SK-N-SH treated with all-trans-retinoic acid at 6 μM for 48 hours (cell line): Measurements from ENCODE around the gene B4GALNT3.

ENCODE experiments used
- ARNTL ChIP-seq: fragments of 450-650 bp; formaldehyde crosslinking; IDR thresholded peaks from 2 replicates; pipeline ENCODE4 v1.5.0; 2020; ENCODE audit warnings: low read depth, mild to moderate bottlenecking, moderate library complexity, borderline replicate concordance
- SNAI2 ChIP-seq: fragments of 250-450 bp; sonication (Bioruptor Pico); IDR thresholded peaks from 2 replicates; pipeline ENCODE4 v1.5.0; 2020; ENCODE audit warnings: mild to moderate bottlenecking, moderate library complexity
- ZFP3 ChIP-seq: fragments of 250-450 bp; sonication (Bioruptor Pico); IDR thresholded peaks from 2 replicates; pipeline ENCODE4 v1.5.0; 2020; ENCODE audit warnings: mild to moderate bottlenecking, moderate library complexity
- ZNF8 ChIP-seq: fragments of 450-650 bp; formaldehyde crosslinking; IDR thresholded peaks from 2 replicates; pipeline ENCODE4 v1.5.0; 2020; ENCODE audit warnings: mild to moderate bottlenecking, moderate library complexity
- TF ChIP-seq, protein P1 (sequence below): fragments of 250-450 bp; sonication (Bioruptor Pico); IDR thresholded peaks from 2 replicates; pipeline ENCODE4 v1.8.0; 2020; ENCODE audit warnings: mild to moderate bottlenecking, moderate library complexity, borderline replicate concordance
- TF ChIP-seq, protein P2 (sequence below): fragments of 250-450 bp; sonication (Bioruptor Pico); IDR thresholded peaks from 2 replicates; pipeline ENCODE4 v1.5.0; 2020; ENCODE audit warnings: mild to moderate bottlenecking, moderate library complexity

DNA sequence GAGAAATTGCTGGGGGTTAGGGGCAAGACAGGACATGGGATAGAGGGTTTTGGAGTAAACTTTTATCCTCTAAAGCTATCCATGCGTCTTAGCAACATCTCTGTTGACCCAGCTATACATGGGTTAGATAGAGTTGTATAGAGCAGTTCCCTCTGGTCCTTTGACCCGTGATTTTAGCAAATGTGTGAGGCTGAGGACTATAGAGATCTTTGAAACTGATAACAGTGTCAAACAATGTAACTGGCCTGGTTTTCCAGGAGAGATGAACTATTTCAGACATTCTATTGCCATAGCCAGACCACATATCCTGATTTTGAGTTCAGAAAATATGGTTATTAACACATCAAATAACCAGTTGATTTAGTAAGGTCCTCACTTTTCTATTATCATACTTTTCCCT is 60.4 kb downstream of the B4GALNT3 start:
- TF ChIP-seq SNAI2 (CRISPR knock-in tag) (no peak), ZFP3 (CRISPR knock-in tag) (no peak), ZNF8 (CRISPR knock-in tag) (no peak), ARNTL (no peak)
- TF ChIP-seq, protein P1, sequence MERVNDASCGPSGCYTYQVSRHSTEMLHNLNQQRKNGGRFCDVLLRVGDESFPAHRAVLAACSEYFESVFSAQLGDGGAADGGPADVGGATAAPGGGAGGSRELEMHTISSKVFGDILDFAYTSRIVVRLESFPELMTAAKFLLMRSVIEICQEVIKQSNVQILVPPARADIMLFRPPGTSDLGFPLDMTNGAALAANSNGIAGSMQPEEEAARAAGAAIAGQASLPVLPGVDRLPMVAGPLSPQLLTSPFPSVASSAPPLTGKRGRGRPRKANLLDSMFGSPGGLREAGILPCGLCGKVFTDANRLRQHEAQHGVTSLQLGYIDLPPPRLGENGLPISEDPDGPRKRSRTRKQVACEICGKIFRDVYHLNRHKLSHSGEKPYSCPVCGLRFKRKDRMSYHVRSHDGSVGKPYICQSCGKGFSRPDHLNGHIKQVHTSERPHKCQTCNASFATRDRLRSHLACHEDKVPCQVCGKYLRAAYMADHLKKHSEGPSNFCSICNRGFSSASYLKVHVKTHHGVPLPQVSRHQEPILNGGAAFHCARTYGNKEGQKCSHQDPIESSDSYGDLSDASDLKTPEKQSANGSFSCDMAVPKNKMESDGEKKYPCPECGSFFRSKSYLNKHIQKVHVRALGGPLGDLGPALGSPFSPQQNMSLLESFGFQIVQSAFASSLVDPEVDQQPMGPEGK (CRISPR knock-in tag) = no peak
- TF ChIP-seq, protein P2, sequence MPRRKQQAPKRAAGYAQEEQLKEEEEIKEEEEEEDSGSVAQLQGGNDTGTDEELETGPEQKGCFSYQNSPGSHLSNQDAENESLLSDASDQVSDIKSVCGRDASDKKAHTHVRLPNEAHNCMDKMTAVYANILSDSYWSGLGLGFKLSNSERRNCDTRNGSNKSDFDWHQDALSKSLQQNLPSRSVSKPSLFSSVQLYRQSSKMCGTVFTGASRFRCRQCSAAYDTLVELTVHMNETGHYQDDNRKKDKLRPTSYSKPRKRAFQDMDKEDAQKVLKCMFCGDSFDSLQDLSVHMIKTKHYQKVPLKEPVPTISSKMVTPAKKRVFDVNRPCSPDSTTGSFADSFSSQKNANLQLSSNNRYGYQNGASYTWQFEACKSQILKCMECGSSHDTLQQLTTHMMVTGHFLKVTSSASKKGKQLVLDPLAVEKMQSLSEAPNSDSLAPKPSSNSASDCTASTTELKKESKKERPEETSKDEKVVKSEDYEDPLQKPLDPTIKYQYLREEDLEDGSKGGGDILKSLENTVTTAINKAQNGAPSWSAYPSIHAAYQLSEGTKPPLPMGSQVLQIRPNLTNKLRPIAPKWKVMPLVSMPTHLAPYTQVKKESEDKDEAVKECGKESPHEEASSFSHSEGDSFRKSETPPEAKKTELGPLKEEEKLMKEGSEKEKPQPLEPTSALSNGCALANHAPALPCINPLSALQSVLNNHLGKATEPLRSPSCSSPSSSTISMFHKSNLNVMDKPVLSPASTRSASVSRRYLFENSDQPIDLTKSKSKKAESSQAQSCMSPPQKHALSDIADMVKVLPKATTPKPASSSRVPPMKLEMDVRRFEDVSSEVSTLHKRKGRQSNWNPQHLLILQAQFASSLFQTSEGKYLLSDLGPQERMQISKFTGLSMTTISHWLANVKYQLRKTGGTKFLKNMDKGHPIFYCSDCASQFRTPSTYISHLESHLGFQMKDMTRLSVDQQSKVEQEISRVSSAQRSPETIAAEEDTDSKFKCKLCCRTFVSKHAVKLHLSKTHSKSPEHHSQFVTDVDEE (CRISPR knock-in tag) = no peak
